ENCODE results near the gene MOB2.

GRCh38 chr11:1493650-1494244 lies 7.2 kb upstream of the MOB2 start:
- TF ChIP-seq CTCF (IDR thresholded peaks at IDR 0.05) (no peak), POLR2AphosphoS5 (IDR thresholded peaks at IDR 0.05; ENCODE audit: insufficient read depth in 1 of 2, low read depth in 1 of 2) (no peak), POLR2A (IDR thresholded peaks at IDR 0.05) (no peak)

Measured in vagina (tissue), 2 donors.